ENCODE results near the gene LRRC46.
A peak's percentile ranks its signal among the peaks of the same experiment; 100 is the strongest.

LRRC46 gene, protein sequence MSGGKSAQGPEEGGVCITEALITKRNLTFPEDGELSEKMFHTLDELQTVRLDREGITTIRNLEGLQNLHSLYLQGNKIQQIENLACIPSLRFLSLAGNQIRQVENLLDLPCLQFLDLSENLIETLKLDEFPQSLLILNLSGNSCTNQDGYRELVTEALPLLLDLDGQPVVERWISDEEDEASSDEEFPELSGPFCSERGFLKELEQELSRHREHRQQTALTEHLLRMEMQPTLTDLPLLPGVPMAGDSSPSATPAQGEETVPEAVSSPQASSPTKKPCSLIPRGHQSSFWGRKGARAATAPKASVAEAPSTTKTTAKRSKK

DNA sequence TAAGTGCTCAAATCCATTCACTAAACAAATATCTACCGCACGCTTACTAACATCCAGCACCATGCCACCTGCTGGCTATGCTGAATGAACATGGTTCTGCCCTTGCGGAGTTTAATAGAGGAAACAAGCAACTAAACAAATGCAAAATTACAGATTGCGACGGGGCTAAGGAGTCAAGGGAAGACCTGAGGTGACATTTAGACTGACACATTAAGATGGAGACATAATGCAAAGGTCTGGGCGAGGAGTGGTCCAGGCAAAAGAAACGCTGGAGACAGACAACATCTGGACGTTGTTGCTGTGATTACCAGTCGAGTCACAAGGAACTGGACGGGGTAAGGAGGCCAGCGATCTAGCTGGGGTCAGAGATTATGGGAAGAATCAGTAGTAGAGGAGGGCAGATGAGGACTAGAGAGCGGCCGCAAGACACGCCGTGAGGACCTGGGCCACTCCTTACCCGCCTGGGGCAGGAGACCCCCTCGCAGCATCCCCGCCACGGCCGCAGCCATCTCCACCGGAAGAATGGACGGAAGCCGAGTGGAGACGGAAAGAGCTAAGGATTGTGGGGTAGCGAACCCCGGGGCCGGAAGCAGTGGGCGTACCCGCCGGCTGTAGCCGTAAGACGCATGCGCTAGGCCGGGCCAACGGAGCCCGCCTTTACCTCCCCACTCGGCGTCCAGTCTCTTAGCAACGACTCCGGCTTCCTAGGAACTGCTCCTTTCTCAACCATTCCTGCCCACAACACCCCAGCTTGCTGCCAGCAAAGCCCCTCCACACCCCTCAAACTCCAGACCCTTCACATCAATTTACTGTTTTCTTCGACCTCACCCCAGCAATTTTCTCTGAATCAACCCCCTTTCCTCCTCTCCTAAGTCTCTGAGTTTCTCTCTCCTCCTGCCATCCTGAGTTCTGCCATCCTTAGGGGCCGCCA is at the start of gene LRRC46, which contains the start of gene MRPL10:
Gene LRRC46 (plus strand): TSS at position 668 of the 931 bp plus-strand sequence. CDS start 320 bp downstream, outside the sequence.
Gene MRPL10 (minus strand): TSS at position 539 of the 931 bp plus-strand sequence. CDS start 30 bp downstream, at position 509.
- DNase-seq (ENCODE audit: low spot score): peak; percentile 100

DNA sequence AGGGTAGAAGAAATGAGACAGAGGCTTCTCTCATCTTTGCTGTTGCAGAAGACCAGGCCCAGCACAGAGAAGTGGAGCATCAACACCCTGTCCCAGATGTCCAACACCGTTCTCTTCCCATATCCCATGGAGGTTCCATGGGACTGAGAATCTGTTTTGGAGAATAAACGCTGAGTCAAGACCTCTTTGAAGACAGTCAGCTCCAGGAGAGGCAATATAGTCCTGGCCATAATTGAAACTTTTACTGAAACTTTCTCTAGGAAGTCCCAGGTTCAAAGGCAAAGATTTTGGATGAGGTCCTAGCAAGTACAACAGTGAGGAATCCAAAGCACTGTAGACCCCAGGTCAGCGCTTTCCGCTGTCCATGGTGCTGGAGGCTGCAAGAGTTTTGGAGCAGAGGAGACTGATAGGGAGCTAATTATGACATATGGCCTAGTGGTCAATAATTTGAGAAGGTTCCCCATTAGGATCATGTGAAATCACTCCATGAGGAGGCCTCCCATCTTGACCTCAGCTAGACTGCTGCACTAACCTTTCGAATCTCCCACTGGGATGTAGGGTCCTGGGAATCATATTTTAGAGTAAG is 45.8 kb upstream of the LRRC46 start:
- no peak for DNase-seq (ENCODE audit: low spot score)

DNA sequence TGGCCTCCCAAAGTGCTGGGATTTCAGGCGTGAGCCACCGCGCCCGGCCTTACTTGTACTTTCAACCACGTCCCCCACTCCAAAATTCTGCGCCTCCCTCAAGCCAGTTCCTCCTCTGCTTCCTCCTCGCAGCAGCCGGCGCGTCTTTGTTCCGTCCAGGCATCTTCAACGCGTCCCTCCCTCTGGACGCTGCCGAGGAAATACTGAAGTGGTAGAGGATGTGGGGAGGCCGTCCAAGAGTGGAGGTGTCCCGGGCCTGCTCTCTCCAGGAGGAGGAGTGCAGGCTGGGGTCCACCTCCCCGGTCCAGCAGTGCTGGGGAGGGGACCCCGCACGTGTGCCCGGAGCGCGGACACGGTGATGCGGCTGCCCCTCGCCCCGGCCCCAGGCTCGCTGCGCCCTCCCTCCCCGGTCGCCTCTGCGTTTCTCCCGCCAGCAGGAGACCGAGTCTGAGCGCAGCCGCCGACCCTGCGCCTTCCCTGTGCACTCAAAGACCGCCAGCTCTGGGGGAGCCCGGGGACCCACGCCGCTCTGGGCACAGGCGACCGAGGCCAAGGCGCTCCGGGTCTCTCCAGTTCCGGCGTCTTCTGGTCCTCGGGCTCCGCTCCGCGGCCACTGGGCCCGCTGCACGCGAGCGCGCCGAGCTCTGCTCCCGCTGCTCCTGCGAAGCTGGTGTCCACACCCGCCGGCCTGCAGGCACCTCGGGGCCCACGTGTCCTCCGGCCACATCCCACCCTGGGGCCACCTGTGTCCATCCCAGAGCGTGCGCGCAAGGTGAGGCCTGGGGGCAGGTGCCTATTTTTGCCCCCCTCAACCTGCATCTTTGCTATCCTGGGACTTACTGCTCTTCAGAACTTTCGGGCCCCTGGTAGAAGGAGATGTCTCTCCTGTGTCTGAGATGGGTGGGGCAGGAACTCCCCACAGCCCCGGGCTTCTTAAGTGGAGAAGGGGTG is 41.6 kb upstream of the LRRC46 start:
- peak; percentile 74 for DNase-seq (ENCODE audit: low spot score)

DNA sequence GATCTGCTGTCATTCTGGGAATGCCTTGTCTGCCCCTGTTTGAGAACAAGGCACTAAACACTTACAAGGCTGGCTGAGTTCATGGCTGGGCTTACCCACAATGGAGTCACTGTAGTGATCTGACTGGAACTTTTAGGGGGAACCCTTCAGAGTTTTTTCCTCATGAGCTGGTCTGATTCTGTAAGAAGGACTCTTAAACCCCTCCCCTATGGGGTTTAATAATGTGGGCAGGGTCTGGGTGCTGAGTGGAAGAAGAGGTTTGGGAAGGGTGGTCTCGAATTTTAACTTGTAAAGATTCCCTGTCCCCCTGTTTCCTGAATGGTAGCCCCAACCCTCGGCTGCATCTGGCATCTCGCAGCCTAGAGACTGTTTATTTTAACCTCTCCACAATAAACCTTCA is 40.4 kb upstream of the LRRC46 start:
- DNase-seq (ENCODE audit: low spot score): no peak

DNA sequence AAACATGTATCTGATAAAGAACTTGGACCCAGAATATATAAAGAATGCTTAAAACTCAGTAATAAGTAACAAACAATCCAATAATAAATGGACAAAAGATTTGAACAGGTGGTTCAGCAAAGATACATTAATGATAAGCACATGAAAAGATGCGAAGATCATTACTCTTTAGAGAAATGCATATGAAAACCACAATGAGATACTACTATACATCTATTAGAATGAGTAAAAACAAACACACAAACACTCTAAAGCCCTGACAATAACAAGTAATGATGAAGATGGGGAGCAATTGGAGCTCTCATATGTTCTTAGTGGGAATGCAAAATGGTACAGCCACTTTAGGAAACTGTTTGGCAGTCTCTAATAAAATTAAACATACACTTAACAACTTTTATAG is 39.0 kb upstream of the LRRC46 start:
- no peak for DNase-seq (ENCODE audit: low spot score)

DNA sequence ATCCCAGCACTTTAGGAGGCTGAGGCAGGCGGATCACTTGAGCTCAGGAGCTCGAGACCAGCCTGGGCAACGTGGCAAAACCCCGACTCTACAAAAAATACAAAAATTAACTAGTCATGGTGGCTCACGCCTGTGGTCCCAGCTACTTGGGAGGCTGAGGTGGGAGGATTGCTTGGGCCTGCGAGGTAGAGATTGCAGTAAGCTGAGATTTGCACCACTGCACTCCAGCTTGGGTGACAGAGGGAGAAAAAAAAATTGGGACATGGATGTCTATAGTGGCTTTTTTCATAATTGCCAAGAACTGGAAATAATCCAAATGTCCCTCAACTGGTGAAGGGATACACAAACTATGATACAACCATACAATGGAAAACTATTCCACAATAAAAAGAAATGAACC is 38.5 kb upstream of the LRRC46 start:
- DNase-seq (ENCODE audit: low spot score): no peak

DNA sequence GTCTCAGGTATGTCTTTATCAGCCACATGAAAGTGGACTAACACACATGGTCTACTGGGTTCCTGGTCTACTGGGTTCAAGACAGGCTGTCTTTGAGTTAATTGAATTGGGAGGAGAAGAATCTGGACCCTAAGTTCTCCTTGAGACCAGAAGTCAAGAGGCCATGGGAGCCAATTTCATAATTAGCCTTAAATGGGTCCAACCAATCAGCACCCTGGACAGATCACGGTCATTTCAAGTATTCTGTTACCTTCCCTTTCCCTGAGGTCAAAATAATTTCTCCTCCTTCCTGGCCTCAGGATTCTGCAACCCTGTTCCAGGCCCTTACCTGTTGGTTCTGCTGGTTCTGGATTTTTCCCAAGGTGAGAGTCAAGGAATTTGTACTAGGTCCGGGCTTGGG is 33.7 kb upstream of the LRRC46 start:
- DNase-seq (ENCODE audit: low spot score): no peak

DNA sequence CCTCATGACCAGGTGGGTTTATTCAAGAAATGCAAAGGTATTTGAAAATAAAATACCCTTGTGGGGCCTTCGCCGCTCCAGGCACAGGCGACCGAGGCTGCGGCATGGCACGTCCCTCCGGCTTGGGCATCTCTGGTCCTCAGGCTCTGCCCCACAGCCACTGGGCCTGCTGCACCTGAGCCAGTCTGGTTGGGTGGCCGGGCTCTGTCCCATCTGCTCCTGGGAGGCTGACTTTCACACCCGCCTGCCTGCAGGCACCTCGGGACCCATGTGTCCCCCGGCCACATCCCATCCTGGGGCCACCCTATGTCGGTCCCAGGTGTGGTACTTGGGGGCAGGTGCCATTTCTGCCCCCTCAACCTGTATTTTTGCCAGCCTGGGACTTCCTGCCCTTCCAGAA is 30.8 kb upstream of the LRRC46 start:
- no peak for DNase-seq (ENCODE audit: low spot score)

DNA sequence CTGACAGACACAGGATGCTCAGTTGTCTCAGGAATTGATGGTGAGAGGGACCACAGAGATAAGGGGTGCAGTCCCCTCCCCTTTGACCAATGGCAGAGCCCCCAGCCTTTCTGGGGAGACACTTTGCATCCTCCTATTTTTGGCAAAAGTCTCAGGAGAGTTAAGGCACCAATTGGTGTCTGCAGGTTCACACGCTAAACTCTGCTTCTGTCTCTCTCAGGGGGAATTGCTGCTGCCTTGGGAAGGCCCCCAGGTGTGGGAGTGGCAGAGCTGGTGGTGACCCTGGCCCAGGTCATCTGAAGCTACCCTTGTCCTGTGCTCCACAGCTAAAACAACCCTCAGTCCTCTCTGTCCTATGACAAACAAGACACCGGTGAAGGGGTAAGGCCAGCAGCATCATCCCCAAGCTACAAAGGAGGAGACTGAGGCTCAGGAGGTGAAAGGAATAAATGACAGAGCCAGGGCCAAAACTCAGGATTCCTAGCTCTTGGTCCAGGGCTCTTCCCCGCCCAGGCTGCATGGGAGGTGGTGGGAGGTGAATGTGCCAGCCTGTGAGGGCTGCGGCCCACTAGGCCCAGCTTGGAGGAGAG is 30.2 kb upstream of the LRRC46 start:
- no peak for DNase-seq (ENCODE audit: low spot score)

DNA sequence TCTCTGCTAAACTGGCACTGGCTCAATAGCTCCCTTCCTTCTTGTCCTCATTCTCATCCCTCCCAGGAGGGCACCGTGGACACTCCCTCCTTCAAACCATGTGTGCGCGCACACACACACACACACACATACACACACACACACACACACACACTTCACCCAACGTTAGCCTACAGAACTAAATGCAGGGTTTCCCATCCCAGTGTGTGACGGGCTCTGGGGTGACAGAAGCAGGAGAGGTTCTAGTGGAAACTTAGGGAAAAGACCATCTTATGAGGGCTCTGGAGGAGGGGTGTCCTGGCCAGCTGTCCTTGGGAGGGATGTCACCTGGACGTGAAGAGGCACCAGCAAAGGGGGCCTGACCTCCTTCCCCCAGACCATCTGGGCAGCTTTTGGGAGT is 29.6 kb upstream of the LRRC46 start:
- DNase-seq (ENCODE audit: low spot score): no peak

DNA sequence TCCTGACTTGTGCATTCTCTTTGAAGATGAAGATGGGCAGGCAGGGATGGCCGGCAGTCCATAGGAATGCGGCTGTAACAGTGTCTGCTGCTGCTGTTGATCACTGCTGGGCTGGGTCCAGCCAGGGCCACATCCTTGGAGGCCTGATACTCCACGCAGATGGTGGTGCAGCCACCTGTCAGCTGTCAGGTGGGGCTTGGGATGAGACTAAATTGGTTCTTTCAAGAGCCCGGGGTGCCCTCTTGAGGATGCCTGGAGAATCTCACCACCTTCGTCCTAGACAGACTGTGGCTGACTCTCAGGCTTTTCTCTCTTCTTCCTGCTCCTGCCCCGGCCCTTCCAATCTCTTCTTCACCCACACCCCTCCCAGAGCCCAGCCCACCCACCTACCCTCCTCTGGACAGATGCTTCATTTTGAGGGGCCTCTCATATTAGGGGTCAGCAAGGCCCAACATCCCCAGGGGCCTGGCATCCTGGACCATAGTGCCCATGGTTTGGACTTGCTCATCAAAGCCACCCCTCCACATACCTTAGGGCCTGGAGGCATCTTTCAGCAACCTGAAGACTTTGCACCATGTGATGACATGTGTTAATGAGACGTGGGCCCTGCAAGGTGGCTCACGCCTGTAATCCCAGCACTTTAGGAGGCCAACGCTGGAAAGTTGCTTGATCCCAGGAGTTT is 29.0 kb upstream of the LRRC46 start:
- DNase-seq (ENCODE audit: low spot score): peak; percentile 59

DNA sequence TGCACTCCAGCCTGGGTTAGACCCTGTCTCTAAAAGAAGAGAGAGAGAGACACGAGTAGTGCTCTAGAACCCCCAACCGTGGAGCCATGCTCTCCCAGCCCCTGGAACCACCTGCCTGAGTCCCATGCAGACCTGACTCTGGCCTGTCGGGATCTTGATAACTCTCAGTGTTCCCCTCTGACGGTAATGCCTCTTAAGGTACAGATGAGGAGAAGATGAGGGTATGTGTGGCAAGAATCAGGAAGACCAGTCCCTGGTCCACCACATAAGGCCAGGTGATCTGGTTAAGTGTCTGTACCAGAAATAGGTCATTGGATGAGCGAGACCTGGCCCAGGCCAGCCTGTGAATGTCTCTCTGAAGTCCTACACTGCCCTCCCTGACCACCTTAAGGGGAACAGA is 28.3 kb upstream of the LRRC46 start:
- no peak for DNase-seq (ENCODE audit: low spot score)

DNA sequence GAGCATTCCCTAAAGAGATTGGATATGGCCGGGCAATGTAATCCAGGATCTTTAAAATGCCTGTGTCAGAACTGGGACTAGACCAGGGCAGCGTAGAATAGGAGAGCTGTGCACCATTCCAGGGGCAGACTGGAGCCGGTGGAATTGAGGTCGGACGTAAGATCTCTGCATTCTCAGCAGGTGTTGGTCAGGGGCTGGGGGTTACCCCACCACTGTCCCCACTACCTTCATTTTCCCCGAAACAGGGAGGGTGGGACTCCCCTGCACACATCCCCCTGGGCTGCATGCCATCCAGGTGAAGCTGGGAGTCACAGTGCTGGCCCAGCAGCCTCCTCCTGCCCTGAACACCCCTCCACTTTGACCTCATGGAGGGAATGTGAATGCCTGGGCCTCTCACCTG is 27.7 kb upstream of the LRRC46 start:
- DNase-seq (ENCODE audit: low spot score): no peak

DNA sequence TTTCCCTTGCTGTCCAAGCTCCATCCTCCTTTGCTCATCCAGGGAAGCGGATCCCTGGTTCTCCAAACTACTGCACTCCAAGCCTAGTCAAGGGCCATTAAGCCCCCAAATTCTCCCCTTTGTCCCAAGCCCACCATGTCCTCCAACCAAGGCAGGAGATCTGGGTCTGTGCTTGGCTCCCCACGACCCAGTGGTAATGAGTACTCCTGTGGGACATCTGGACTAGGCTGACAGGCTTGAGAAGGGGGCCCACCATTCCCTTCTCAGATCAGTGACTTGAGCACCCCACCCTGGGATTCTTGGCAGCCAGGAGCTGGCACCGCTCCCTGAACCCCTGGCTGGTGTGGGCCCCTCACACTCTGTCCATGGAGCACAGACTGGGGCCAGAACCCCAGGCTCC is 27.0 kb upstream of the LRRC46 start:
- no peak for DNase-seq (ENCODE audit: low spot score)

DNA sequence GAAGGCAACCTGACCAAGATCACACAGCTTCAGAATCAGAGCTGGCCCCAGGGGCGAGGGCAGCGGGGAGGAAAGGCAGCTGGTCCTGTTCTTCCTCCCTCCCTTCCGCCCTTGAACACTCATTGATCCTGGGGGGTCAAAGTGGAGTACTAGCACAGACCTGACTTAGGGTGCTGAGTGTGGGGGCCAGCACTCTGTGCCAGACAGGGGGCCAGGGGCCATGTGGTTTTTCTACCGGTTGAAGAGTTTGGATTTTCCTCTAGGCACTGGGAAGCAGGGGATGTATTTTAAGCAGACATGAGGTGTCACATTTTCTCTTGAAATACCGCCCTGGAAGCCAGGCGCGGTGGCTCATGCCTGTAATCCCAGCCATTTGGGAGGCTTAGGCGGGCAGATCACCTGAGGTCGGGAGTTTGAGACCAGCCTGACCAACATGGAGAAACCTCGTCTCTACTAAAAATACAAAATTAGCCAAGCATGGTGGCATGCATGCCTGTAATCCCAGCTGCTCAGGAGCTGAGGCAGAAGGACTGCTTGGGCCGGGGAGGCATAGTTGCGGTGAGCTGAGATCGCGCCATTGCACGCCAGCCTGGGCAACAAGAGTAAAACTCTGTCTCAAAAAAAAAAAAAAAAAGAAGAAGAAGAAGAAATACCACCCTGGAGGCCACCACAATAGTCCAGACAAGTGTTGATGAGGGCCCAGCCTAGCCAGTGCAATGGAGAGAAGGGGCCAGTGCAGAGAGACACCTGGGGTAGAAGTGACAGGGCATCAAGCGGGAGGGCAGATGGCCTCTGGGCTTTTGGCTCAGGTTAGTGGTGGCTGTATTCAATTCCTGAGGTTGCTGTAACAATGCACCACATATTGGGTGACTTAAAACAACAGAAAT is 25.2 kb upstream of the LRRC46 start:
- DNase-seq (ENCODE audit: low spot score): no peak

DNA sequence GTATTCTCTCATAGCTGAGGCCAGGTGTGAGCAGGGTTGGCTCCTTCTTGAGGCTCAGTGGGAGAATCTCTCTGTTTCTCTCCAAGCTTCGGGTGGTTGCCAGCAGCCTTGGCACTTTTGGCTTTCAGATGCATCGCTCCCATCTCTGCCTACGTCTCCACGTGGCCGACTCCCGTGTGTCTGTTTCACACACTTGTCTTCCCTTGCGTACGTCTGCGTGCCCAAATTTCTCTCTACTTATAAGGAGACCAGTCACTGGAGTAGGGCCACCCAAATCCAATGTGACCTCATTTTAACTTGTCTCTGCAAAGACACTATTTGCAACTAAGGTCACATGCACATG is 24.6 kb upstream of the LRRC46 start:
- DNase-seq (ENCODE audit: low spot score): no peak

DNA sequence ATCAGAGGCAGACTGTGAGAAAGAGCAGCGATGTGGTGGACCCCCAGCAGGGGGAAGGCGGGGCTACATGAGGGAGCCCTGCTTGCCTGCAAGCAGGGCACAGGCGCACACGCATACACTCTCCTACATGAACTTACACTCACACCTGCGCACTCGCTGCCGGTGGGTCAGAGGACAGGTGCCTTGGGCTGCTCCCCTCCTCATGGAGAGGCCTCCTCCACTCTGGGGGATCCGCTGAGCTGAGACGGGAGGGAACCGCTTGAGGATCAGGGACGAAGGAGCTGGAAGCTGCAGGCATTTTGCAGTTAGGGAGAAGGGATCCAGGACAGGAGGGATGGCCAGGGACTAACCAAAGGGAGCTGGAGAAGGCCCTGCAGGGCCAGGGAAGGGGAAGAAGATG is 24.0 kb upstream of the LRRC46 start:
- DNase-seq (ENCODE audit: low spot score): no peak

DNA sequence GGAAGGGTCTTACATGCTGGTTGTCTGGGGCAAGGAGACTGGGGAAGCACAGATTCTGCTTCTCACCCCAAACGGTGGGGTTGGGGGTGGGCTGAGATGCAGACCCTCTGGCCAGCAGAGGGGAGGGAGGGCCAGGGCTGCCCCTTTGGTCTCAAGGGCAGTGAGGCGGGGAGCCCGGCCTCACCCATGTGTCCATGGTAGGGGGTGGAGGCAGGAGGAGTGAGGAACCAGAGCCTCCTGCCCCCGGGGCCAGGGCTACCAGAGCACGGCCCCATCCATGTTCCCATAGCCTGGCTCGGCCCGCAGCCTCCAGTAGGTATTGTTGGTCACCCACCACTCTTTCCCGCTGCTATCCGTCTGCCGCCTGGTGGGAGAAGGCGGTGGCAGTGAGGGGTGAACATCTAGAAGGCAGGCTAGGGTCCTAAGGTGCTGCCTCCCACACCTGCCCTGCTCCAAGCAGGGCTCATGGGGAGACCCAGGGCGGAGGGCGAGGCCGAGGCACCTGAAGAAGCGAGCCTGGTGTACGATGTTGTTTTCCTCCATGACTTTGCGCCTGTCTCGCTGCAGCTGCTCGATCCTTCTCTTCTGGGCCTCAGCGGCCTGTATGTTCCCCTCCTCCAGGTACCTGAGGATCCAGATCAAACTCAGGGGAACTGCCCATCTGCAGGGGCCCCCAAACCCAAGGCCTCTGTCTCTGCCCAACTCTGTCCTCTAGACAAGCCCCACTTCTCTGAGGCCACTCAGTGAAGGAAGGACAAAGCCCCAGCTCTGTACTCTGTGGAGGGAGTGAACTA is 23.2 kb upstream of the LRRC46 start:
- no peak for DNase-seq (ENCODE audit: low spot score)

Data from hepatic stellate cell (primary cell).